Astrocyte (in vitro differentiated cells and primary cell): ENCODE data around the gene ZNF586. TPM values are rescaled to one million over a fixed set of nuclear protein-coding genes. Genes with fewer than 3 reads are reported as not detected.
"Not testable (repeated sequence)": the region's sequence is repeated elsewhere in the genome, so short reads cannot be mapped to it uniquely, and the experiment has no call there.

ENCODE experiments used
- DNase-seq: peaks from one replicate; pipeline ENCODE4 v3.0.0-alpha.2; 2010; ENCODE audit warnings: low read depth
- FAIRE-seq: peaks from 2 replicates; lab custom pipeline; 2011; peaks lifted over from hg19 to GRCh38; lab: Jason Lieb, UNC
- H2AFZ ChIP-seq: 2 replicates; pipeline ENCODE4 v1.6.0; 2012; ENCODE audit warnings: low read depth, low read length, inconsistent platforms
- H3K27ac ChIP-seq: 2 replicates; pipeline ENCODE4 v1.5.1; 2011; ENCODE audit warnings: low read depth, low read length, inconsistent platforms
- H3K27me3 ChIP-seq: 2 replicates; pipeline ENCODE4 v1.6.0; 2011; ENCODE audit warnings: low read length, inconsistent platforms; ENCODE audit not compliant: insufficient read depth
- H3K36me3 ChIP-seq: 2 replicates; pipeline ENCODE4 v1.5.1; 2011; ENCODE audit warnings: low read length, inconsistent platforms; ENCODE audit not compliant: insufficient read depth
- H3K4me1 ChIP-seq: 2 replicates; pipeline ENCODE4 v1.5.1; 2011; ENCODE audit warnings: low read length, inconsistent platforms; ENCODE audit not compliant: insufficient read depth
- H3K4me2 ChIP-seq: 2 replicates; pipeline ENCODE4 v1.6.0; 2012; ENCODE audit warnings: low read length, inconsistent platforms
- H3K4me3 ChIP-seq: 2 replicates; pipeline ENCODE4 v1.5.1; 2011; ENCODE audit warnings: low read depth, mild to moderate bottlenecking, low read length, inconsistent platforms; ENCODE audit not compliant: insufficient read depth
- H3K79me2 ChIP-seq: 2 replicates; pipeline ENCODE4 v1.6.0; 2012; ENCODE audit warnings: mild to moderate bottlenecking, low read length, inconsistent platforms; ENCODE audit not compliant: insufficient read depth
- H3K9ac ChIP-seq: 2 replicates; pipeline ENCODE4 v1.6.0; 2012; ENCODE audit warnings: mild to moderate bottlenecking, low read length, inconsistent platforms
- H3K9me3 ChIP-seq: 2 replicates; pipeline ENCODE4 v1.5.1; 2012; ENCODE audit warnings: low read depth, mild to moderate bottlenecking, low read length, inconsistent platforms; ENCODE audit not compliant: insufficient read depth
- H4K20me1 ChIP-seq: 2 replicates; pipeline ENCODE4 v1.6.0; 2012; ENCODE audit warnings: low read length, inconsistent platforms; ENCODE audit not compliant: insufficient read depth
- H3K27ac Mint-ChIP-seq: one replicate; pipeline ENCODE4 v1.8.0; 2021; ENCODE audit warnings: mild to moderate bottlenecking, mixed read lengths; ENCODE audit not compliant: unreplicated experiment
- H3K27me3 Mint-ChIP-seq: one replicate; pipeline ENCODE4 v1.8.0; 2021; ENCODE audit warnings: low read depth, mixed read lengths; ENCODE audit not compliant: unreplicated experiment
- H3K36me3 Mint-ChIP-seq: one replicate; pipeline ENCODE4 v1.8.0; 2021; ENCODE audit warnings: low read depth, mixed read lengths; ENCODE audit not compliant: unreplicated experiment
- H3K4me1 Mint-ChIP-seq: one replicate; pipeline ENCODE4 v1.8.0; 2021; ENCODE audit warnings: low read depth, mixed read lengths; ENCODE audit not compliant: unreplicated experiment
- H3K4me3 Mint-ChIP-seq: one replicate; pipeline ENCODE4 v1.8.0; 2021; ENCODE audit warnings: mild to moderate bottlenecking, moderate library complexity, mixed read lengths; ENCODE audit not compliant: unreplicated experiment
- H3K9me3 Mint-ChIP-seq: one replicate; pipeline ENCODE4 v1.8.0; 2021; ENCODE audit warnings: mild to moderate bottlenecking, mixed read lengths; ENCODE audit not compliant: unreplicated experiment
- CTCF ChIP-seq: IDR thresholded peaks from 2 replicates; pipeline ENCODE4 v1.5.1; 2011; ENCODE audit warnings: low read depth, mild to moderate bottlenecking, inconsistent platforms, low read length, moderate library complexity; ENCODE audit not compliant: insufficient read depth
- EZH2 ChIP-seq: IDR thresholded peaks from 2 replicates; pipeline ENCODE4 v1.6.1; 2012; ENCODE audit warnings: mild to moderate bottlenecking, low read length, inconsistent platforms; ENCODE audit not compliant: insufficient read depth
- total RNA-seq: library from RNA; stranded (reverse); gene quantifications from 2 replicates; pipeline ENCODE4 v1.2.1, GENCODE V29; 2021

The ZNF586 gene
- total RNA-seq, 1 donor from 2014 or later = 11.5 TPM

DNA sequence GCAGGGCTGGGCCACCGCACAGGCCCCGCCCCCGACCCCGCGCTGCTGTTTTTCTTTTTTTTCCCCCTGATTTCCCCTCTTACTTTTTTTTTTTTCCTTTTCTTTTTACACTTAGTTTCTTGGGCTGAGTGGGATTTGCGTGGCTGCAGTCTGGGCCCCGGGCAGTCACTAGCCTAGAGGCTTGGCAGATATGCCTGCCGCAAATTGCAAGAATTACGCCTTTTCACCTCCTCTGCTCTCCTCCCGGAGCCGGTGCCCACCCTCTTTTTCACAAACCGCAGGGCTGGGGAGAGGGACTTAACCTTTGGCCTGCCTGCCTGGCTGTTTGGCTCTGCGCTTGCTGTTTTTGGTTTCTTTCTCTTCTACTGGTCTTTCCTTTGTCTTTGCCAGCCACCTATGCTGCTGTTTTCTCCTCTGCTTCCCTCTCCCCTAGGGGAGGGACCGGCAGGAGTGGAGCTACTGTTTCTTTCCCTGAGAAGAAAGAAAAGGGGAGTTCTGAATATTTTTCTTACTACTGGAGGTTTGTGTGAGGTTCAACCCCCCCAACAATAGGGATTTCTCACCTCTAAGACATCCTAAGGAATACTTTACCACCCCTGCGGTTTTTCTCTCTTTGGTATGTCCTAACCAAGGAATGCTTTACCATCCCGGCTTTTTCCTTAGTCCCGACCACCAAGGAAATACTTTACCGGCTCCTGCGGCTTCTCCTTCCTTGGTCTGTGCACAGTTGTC lies 34.3 kb downstream of the ZNF586 start:
- Mint-ChIP-seq H3K4me3 (peak overlapping the region; percentile 91), H3K9me3 (no peaks in the 10 kb centered on the region), H3K36me3 (peaks cover 25% of the 10 kb centered on the region), H3K27me3 (no peaks in the 10 kb centered on the region), H3K4me1 (peaks cover 33% of the 10 kb centered on the region), H3K27ac (peak overlapping the region; percentile 99)
- Histone ChIP-seq H3K4me2 (peak overlapping the region; percentile 99), H3K9ac (peak overlapping the region; percentile 97), H3K27ac (peak overlapping the region; percentile 94), H2AFZ (peak overlapping the region; percentile 81), H4K20me1 (no peaks in the 10 kb centered on the region), H3K9me3 (peaks cover 3% of the 10 kb centered on the region), H3K36me3 (peaks cover 14% of the 10 kb centered on the region), H3K27me3 (no peaks in the 10 kb centered on the region), H3K79me2 (peaks cover 27% of the 10 kb centered on the region), H3K4me1 (peaks cover 11% of the 10 kb centered on the region), H3K4me3 (peak overlapping the region; percentile 96)
- DNase-seq (peak; percentile 99), FAIRE-seq (peak; percentile 9)
- TF ChIP-seq EZH2 (no peak), CTCF (no peak)

GRCh38 chr19:57807541-57807940 lies 38.1 kb downstream of the ZNF586 start:
- Histone ChIP-seq H3K4me3 (no peak overlapping the region), H3K27me3 (no peaks in the 10 kb centered on the region), H3K4me1 (peaks cover 8% of the 10 kb centered on the region), H3K9ac (no peak overlapping the region), H3K4me2 (no peak overlapping the region), H2AFZ (no peak overlapping the region), H3K9me3 (peaks cover 3% of the 10 kb centered on the region), H4K20me1 (no peaks in the 10 kb centered on the region), H3K79me2 (peaks cover 10% of the 10 kb centered on the region), H3K36me3 (peaks cover 12% of the 10 kb centered on the region), H3K27ac (no peak overlapping the region)
- no peaks in the 10 kb centered on the region for H3K27me3 Mint-ChIP-seq
- DNase-seq = no peak
- no peak for FAIRE-seq
- peak overlapping the region; percentile 53 for H3K27ac Mint-ChIP-seq
- TF ChIP-seq CTCF = no peak
- TF ChIP-seq EZH2 = no peak
- H3K36me3 Mint-ChIP-seq = peaks cover 27% of the 10 kb centered on the region
- H3K4me3 Mint-ChIP-seq = no peak overlapping the region
- H3K4me1 Mint-ChIP-seq = peaks cover 20% of the 10 kb centered on the region
- no peaks in the 10 kb centered on the region for H3K9me3 Mint-ChIP-seq

GRCh38 chr19:57810410-57811295 lies 41.2 kb downstream of the ZNF586 start:
- Mint-ChIP-seq H3K36me3 (peaks cover 24% of the 10 kb centered on the region), H3K4me1 (peaks cover 18% of the 10 kb centered on the region)
- Histone ChIP-seq H3K36me3 (peaks cover 12% of the 10 kb centered on the region), H3K79me2 (peaks cover 17% of the 10 kb centered on the region)
- H3K9me3 ChIP-seq, H3K27ac Mint-ChIP-seq, H3K4me2 ChIP-seq, H4K20me1 ChIP-seq, H2AFZ ChIP-seq, H3K4me3 Mint-ChIP-seq, H3K27me3 Mint-ChIP-seq, H3K4me3 ChIP-seq, H3K27ac ChIP-seq, DNase-seq, H3K9me3 Mint-ChIP-seq, H3K9ac ChIP-seq, H3K4me1 ChIP-seq, FAIRE-seq, H3K27me3 ChIP-seq: not testable (repeated sequence)
